Measurements from ENCODE around the gene TSHR. TPM values are rescaled to one million over a fixed set of nuclear protein-coding genes. Genes with fewer than 3 reads are reported as not detected.

The TSHR gene
- total and polyA plus RNA-seq, 2 of the 13 experiments (the other 11 are each of a cell fraction or from before 2014, with no cell fraction given) = not detected

DNA sequence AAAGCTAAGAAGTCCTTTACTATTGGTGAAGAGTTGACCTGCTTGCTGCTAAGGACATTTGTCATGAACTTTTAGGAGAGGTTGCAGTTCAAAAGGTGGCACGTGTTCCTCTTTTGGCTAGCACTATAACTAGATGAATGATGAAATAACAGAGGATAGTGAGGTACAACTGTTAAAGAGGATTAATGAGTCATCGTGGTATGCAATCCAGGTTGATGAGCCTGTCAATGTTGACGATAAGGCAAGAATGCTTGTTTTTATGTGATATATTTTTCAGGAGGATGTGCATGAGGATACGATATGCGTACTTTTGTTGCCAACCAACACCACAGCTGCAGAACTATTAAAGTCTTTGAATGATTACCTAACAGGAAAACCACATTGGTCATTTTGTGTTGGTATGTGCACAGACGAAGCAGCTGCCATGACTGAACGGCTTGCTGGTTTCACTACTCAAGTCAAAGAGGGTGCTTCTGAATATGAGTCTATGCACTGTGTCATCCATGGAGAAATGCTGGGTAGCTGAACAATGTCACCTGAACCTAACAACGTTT, 24.5 kb upstream of the TSHR start:
- CTCF ChIA-PET (ENCODE audit: low intra/inter-chr PET ratio, low total read pairs) = no interaction called here
- no peak overlapping the region for H3K27ac ChIP-seq (ENCODE audit: extremely low read length, insufficient read depth, low read length)
- no peak overlapping the region for H3K4me3 ChIP-seq (replicated peaks in 1 of 3; ENCODE audit: insufficient read depth in 1 of 3, low read depth in 2 of 3, low read length in 3 of 3)

More for the DNA sequence above, 24.5 kb upstream of the TSHR start:
- H3K9me3 ChIP-seq (ENCODE audit: low read length) = no peaks in the 10 kb centered on the region
- BruUV-seq (replicated peaks) = no TSS peak
- TF ChIP-seq IRX3 (CRISPR knock-in tag; IDR thresholded peaks at IDR 0.05; ENCODE audit: borderline replicate concordance, low read depth) = no peak
- no peak for TF ChIP-seq MEF2D (CRISPR knock-in tag; IDR thresholded peaks at IDR 0.05)
- no peak for TF ChIP-seq SMARCE1 (IDR thresholded peaks at IDR 0.05; ENCODE audit: borderline replicate concordance)
- TF ChIP-seq, protein P1, sequence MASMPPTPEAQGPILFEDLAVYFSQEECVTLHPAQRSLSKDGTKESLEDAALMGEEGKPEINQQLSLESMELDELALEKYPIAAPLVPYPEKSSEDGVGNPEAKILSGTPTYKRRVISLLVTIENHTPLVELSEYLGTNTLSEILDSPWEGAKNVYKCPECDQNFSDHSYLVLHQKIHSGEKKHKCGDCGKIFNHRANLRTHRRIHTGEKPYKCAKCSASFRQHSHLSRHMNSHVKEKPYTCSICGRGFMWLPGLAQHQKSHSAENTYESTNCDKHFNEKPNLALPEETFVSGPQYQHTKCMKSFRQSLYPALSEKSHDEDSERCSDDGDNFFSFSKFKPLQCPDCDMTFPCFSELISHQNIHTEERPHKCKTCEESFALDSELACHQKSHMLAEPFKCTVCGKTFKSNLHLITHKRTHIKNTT (CRISPR knock-in tag; IDR thresholded peaks at IDR 0.05) = no peak
- TF ChIP-seq, protein P2, sequence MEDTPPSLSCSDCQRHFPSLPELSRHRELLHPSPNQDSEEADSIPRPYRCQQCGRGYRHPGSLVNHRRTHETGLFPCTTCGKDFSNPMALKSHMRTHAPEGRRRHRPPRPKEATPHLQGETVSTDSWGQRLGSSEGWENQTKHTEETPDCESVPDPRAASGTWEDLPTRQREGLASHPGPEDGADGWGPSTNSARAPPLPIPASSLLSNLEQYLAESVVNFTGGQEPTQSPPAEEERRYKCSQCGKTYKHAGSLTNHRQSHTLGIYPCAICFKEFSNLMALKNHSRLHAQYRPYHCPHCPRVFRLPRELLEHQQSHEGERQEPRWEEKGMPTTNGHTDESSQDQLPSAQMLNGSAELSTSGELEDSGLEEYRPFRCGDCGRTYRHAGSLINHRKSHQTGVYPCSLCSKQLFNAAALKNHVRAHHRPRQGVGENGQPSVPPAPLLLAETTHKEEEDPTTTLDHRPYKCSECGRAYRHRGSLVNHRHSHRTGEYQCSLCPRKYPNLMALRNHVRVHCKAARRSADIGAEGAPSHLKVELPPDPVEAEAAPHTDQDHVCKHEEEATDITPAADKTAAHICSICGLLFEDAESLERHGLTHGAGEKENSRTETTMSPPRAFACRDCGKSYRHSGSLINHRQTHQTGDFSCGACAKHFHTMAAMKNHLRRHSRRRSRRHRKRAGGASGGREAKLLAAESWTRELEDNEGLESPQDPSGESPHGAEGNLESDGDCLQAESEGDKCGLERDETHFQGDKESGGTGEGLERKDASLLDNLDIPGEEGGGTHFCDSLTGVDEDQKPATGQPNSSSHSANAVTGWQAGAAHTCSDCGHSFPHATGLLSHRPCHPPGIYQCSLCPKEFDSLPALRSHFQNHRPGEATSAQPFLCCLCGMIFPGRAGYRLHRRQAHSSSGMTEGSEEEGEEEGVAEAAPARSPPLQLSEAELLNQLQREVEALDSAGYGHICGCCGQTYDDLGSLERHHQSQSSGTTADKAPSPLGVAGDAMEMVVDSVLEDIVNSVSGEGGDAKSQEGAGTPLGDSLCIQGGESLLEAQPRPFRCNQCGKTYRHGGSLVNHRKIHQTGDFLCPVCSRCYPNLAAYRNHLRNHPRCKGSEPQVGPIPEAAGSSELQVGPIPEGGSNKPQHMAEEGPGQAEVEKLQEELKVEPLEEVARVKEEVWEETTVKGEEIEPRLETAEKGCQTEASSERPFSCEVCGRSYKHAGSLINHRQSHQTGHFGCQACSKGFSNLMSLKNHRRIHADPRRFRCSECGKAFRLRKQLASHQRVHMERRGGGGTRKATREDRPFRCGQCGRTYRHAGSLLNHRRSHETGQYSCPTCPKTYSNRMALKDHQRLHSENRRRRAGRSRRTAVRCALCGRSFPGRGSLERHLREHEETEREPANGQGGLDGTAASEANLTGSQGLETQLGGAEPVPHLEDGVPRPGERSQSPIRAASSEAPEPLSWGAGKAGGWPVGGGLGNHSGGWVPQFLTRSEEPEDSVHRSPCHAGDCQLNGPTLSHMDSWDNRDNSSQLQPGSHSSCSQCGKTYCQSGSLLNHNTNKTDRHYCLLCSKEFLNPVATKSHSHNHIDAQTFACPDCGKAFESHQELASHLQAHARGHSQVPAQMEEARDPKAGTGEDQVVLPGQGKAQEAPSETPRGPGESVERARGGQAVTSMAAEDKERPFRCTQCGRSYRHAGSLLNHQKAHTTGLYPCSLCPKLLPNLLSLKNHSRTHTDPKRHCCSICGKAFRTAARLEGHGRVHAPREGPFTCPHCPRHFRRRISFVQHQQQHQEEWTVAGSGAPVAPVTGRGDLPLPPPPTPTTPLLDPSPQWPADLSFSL (CRISPR knock-in tag; IDR thresholded peaks at IDR 0.05) = no peak
- no peak for TF ChIP-seq GABPB1 (CRISPR knock-in tag; IDR thresholded peaks at IDR 0.05)
- TF ChIP-seq U2AF2 (IDR thresholded peaks at IDR 0.05; ENCODE audit: low read depth, low read length) = no peak
- no peak for TF ChIP-seq MYNN (CRISPR knock-in tag; IDR thresholded peaks at IDR 0.05; ENCODE audit: low read depth)
- no peak for TF ChIP-seq ZNF605 (CRISPR knock-in tag; IDR thresholded peaks at IDR 0.05)
- no peak for TF ChIP-seq ZNF670 (CRISPR knock-in tag; IDR thresholded peaks at IDR 0.05; ENCODE audit: borderline replicate concordance)
- no peaks in the 10 kb centered on the region for H3K27me3 ChIP-seq (ENCODE audit: control insufficient read depth in 1 of 2, insufficient read depth in 2 of 2, low read length in 2 of 2)
- H3K4me2 ChIP-seq (ENCODE audit: low read depth, low read length) = no peak overlapping the region
- no peak overlapping the region for H2AFZ ChIP-seq (ENCODE audit: low read length)
- no peaks in the 10 kb centered on the region for H3K4me1 ChIP-seq (ENCODE audit: insufficient read depth, low read length)
- in situ Hi-C loops (cut with HindIII; ENCODE audit: extremely low pct_ligation_motif_present, low pct_unique_long_range_greater_than_20kb) (no loop called here), intact Hi-C loops (cut with micrococcal nuclease; ENCODE audit: unreplicated experiment) (no loop called here)
- POLR2A ChIA-PET = no interaction called here
- FAIRE-seq (no peak), ATAC-seq (no peak), DNase-seq (ENCODE audit: low spot score) (no peak)
- no peaks in the 10 kb centered on the region; a peak in 1 of 5 replicates for H3K36me3 ChIP-seq (replicated peaks in 1 of 2; ENCODE audit: control insufficient read depth in 1 of 2, insufficient read depth in 2 of 2, low read length in 2 of 2)
- no peak overlapping the region for H3K9ac ChIP-seq (ENCODE audit: insufficient read depth, low read depth, low read length)
- no peaks in the 10 kb centered on the region for H3K79me2 ChIP-seq (ENCODE audit: insufficient read depth, low read length)
- WGBS (ENCODE audit: low lambda C conversion rate) = 89% methylated on average over 8 of the region's 8 CpGs
- H4K20me1 ChIP-seq (ENCODE audit: insufficient read depth, low read length) = no peaks in the 10 kb centered on the region

Measured in HepG2 (cell line).